A549 (cell line): ENCODE measurements around the gene MLLT1. TPM values are rescaled to one million over a fixed set of nuclear protein-coding genes. Genes with fewer than 3 reads are reported as not detected.

Experiments
- ATAC-seq, 2 experiments: fragments of 200-7000 bp in 1 of 2; fragments of >200 bp in 1 of 2; cut with Nextera tagmentation in 1 of 2; cut with Tn5 transposase in 1 of 2; 3 replicates each; pipeline versions ENCODE4 v1.8.0 to v1.9.1; 2018 to 2020; ENCODE audit warnings: mild to moderate bottlenecking in 1 of 2, moderate library complexity in 1 of 2
- CTCF ChIA-PET: fragments of 300-600 bp; sonication (Branson Sonifier 250); formaldehyde crosslinking; extraction: SDS; loops from one replicate; lab custom pipeline; 2021; ENCODE audit warnings: antibody characterized with exemption, inconsistent platforms; lab: Yijun Ruan, JAX
- POLR2A ChIA-PET: fragments of 350-600 bp; formaldehyde crosslinking; extraction: SDS; loops from one replicate; lab custom pipeline; 2021; ENCODE audit warnings: antibody characterized with exemption, inconsistent platforms; lab: Yijun Ruan, JAX
- DNase-seq, 2 experiments: peaks; one replicate each; pipeline versions ENCODE4 v3.0.0 to v3.0.0-alpha.2; 2011 to 2016; ENCODE audit warnings: low read depth in 1 of 2, low spot score in 1 of 2
- FAIRE-seq: peaks from 2 replicates; lab custom pipeline; 2011; peaks lifted over from hg19 to GRCh38; lab: Jason Lieb, UNC
- H3K27ac ChIP-seq, 2 experiments: fragments of >200 bp; sonication (Bioruptor Twin); formaldehyde crosslinking; 3 replicates each; pipeline ENCODE4 v1.5.1; 2016 to 2017
- H3K4me1 ChIP-seq: fragments of >200 bp; sonication (Bioruptor Twin); formaldehyde crosslinking; 3 replicates; pipeline ENCODE4 v1.6.1; 2016
- H3K4me2 ChIP-seq: fragments of >200 bp; sonication (Bioruptor Twin); formaldehyde crosslinking; 3 replicates; pipeline ENCODE4 v1.6.1; 2016
- H3K4me3 ChIP-seq: fragments of >200 bp; sonication (Bioruptor Twin); formaldehyde crosslinking; 3 replicates; pipeline ENCODE4 v1.5.1; 2016
- H3K9me3 ChIP-seq: fragments of >200 bp; sonication (Bioruptor Twin); formaldehyde crosslinking; 3 replicates; pipeline ENCODE4 v1.6.1; 2016
- BHLHE40 ChIP-seq: IDR thresholded peaks from 2 replicates; pipeline ENCODE4 v1.6.1; 2012; ENCODE audit warnings: low read depth, low read length, inconsistent platforms
- CEBPB ChIP-seq, 2 experiments: fragments of >200 bp in 1 of 2; sonication (Bioruptor Twin) in 1 of 2; formaldehyde crosslinking in 1 of 2; IDR thresholded peaks; 2 replicates each; pipeline ENCODE4 v1.6.1; 2012 to 2016
- CHD2 ChIP-seq: fragments of 150-350 bp; IDR thresholded peaks from 2 replicates; pipeline ENCODE4 v1.6.1; 2014; ENCODE audit warnings: low read length; ENCODE audit not compliant: partially characterized antibody
- EHF ChIP-seq: fragments of 250-450 bp; sonication (Bioruptor Pico); IDR thresholded peaks from 2 replicates; pipeline ENCODE4 v1.5.0; 2020; ENCODE audit warnings: mild to moderate bottlenecking
- ELK1 ChIP-seq: fragments of 150-350 bp; IDR thresholded peaks from 2 replicates; pipeline ENCODE4 v1.6.1; 2014; ENCODE audit warnings: low read depth, mild to moderate bottlenecking, low read length
- ESRRA ChIP-seq: fragments of 150-350 bp; IDR thresholded peaks from 2 replicates; pipeline ENCODE4 v1.6.1; 2014; ENCODE audit warnings: mild to moderate bottlenecking, low read length, borderline replicate concordance
- FOSB ChIP-seq: fragments of 250-450 bp; sonication (Bioruptor Pico); IDR thresholded peaks from 2 replicates; pipeline ENCODE4 v1.5.0; 2020; ENCODE audit warnings: mild to moderate bottlenecking, moderate library complexity
- FOXS1 ChIP-seq: fragments of 250-450 bp; sonication (Bioruptor Pico); IDR thresholded peaks from 2 replicates; pipeline ENCODE4 v1.5.0; 2020; ENCODE audit warnings: mild to moderate bottlenecking, moderate library complexity
- GATA3 ChIP-seq: IDR thresholded peaks from 2 replicates; pipeline ENCODE4 v1.6.1; 2012; ENCODE audit warnings: borderline replicate concordance
- HEYL ChIP-seq: fragments of 250-450 bp; sonication (Bioruptor Pico); IDR thresholded peaks from 2 replicates; pipeline ENCODE4 v1.8.0; 2021; ENCODE audit warnings: mild to moderate bottlenecking, moderate library complexity
- HMGXB4 ChIP-seq: fragments of 250-450 bp; sonication (Bioruptor Pico); IDR thresholded peaks from 2 replicates; pipeline ENCODE4 v1.5.0; 2021; ENCODE audit warnings: mild to moderate bottlenecking, moderate library complexity, borderline replicate concordance
- HOXB13 ChIP-seq: fragments of 250-450 bp; sonication (Bioruptor Pico); IDR thresholded peaks from 2 replicates; pipeline ENCODE4 v1.5.0; 2020; ENCODE audit warnings: low read depth, mild to moderate bottlenecking, moderate library complexity
- HOXB5 ChIP-seq: fragments of 250-450 bp; sonication (Bioruptor Pico); IDR thresholded peaks from 2 replicates; pipeline ENCODE4 v1.5.0; 2020; ENCODE audit warnings: mild to moderate bottlenecking, moderate library complexity
- JUNB ChIP-seq: fragments of >200 bp; sonication (Bioruptor Twin); formaldehyde crosslinking; IDR thresholded peaks from 2 replicates; pipeline ENCODE4 v1.6.1; 2016
- KDM5A ChIP-seq: fragments of 200-600 bp; sonication (generic); IDR thresholded peaks from 2 replicates; pipeline ENCODE4 v1.6.1; 2016; ENCODE audit warnings: antibody characterized with exemption, mild to moderate bottlenecking
- MAFK ChIP-seq: fragments of 450-650 bp; IDR thresholded peaks from 2 replicates; pipeline ENCODE4 v1.6.1; 2014; ENCODE audit not compliant: partially characterized antibody
- NFE2L2 ChIP-seq: fragments of 150-350 bp; conservative IDR thresholded peaks from 2 replicates; pipeline ENCODE4 v1.6.1; 2014; ENCODE audit warnings: low read length
- NPAS2 ChIP-seq: fragments of 250-450 bp; sonication (Bioruptor Pico); IDR thresholded peaks from 2 replicates; pipeline ENCODE4 v1.8.0; 2022; ENCODE audit warnings: mild to moderate bottlenecking, moderate library complexity, borderline replicate concordance
- POLR2A ChIP-seq: IDR thresholded peaks from 2 replicates; pipeline ENCODE4 v1.6.1; 2012; ENCODE audit warnings: mild to moderate bottlenecking, low read length
- POLR2AphosphoS2 ChIP-seq: conservative IDR thresholded peaks from 2 replicates; pipeline ENCODE4 v1.6.1; 2012; ENCODE audit warnings: low read length, improper control_type of control experiment, inconsistent platforms
- RARB ChIP-seq: fragments of 250-450 bp; sonication (Bioruptor Pico); IDR thresholded peaks from 2 replicates; pipeline ENCODE4 v1.8.0; 2021; ENCODE audit warnings: mild to moderate bottlenecking, moderate library complexity
- RNF2 ChIP-seq: fragments of 200-600 bp; sonication (generic); IDR thresholded peaks from 2 replicates; pipeline ENCODE4 v1.6.1; 2016; ENCODE audit warnings: low read depth, mild to moderate bottlenecking, antibody characterized with exemption, moderate library complexity, borderline replicate concordance
- SMC3 ChIP-seq: fragments of >200 bp; sonication (Bioruptor Twin); formaldehyde crosslinking; IDR thresholded peaks from 3 replicates; pipeline ENCODE4 v1.6.1; 2018; ENCODE audit warnings: inconsistent platforms
- SREBF2 ChIP-seq: fragments of 450-650 bp; IDR thresholded peaks from 2 replicates; pipeline ENCODE4 v1.6.1; 2014; ENCODE audit warnings: mild to moderate bottlenecking, moderate library complexity
- TFCP2L1 ChIP-seq: fragments of 250-450 bp; sonication (Bioruptor Pico); IDR thresholded peaks from 2 replicates; pipeline ENCODE4 v1.5.0; 2021; ENCODE audit warnings: mild to moderate bottlenecking
- ZC3H11A ChIP-seq: fragments of 450-650 bp; IDR thresholded peaks from 2 replicates; pipeline ENCODE4 v1.6.1; 2014; ENCODE audit warnings: antibody characterized with exemption, mild to moderate bottlenecking
- ZSCAN20 ChIP-seq: fragments of 250-450 bp; sonication (Bioruptor Pico); IDR thresholded peaks from 2 replicates; pipeline ENCODE4 v1.8.0; 2022; ENCODE audit warnings: mild to moderate bottlenecking, moderate library complexity
- WGBS: methylation state at CpG from one replicate; pipeline ENCODE4 v1.1.6; 2017; ENCODE audit errors: missing lambda C conversion rate; 5-methylcytosine and 5-hydroxymethylcytosine counted together
- polyA plus RNA-seq, 4 experiments: library from polyadenylated mRNA; depleted of rRNA in 3 of 4; stranded (reverse); fragments of >200 nt; fragmentation: RNase III in 1 of 4; extraction: RNeasy Plus Mini Kit Qiagen cat#74134 plus additional on column Dnase treatment in 1 of 4; gene quantifications; 2 replicates in 3 of 4; 3 replicates in 1 of 4; pipeline ENCODE4 v1.2.3, GENCODE V29; 2011 to 2017
- TF ChIP-seq, protein P1 (sequence below): IDR thresholded peaks from 2 replicates; pipeline ENCODE4 v1.6.1; 2012
- TF ChIP-seq, protein P2 (sequence below): fragments of 250-450 bp; sonication (Bioruptor Pico); IDR thresholded peaks from 2 replicates; pipeline ENCODE4 v1.5.0; 2020; ENCODE audit warnings: low read depth, mild to moderate bottlenecking, moderate library complexity
- TF ChIP-seq, protein P3 (sequence below): fragments of >200 bp; sonication (Bioruptor Twin); formaldehyde crosslinking; IDR thresholded peaks from 2 replicates; pipeline ENCODE4 v1.6.1; 2016

The MLLT1 gene
- polyA plus RNA-seq, 2 of the 4 experiments (the other 2 are of a cell fraction) = 7.4 to 17.5 TPM

- FAIRE-seq (no peak), ATAC-seq (no peak), DNase-seq (no peak)
- POLR2A ChIA-PET = no interaction called here
- Histone ChIP-seq H3K4me1 (no peaks in the 10 kb centered on the region), H3K4me3 (no peak overlapping the region), H3K27ac (no peak overlapping the region), H3K9me3 (0 out of 3 replicates have a peak, but pooled peaks cover 4% of the 10 kb centered on the region), H3K4me2 (no peak overlapping the region)
- CTCF ChIA-PET = interaction anchor here (1.0 kb wide), 1 partner anchor 23 kb away, joined by 3 read pairs; no protein-coding TSS in a partner anchor
- 83% methylated on average over 4 of the region's 5 CpGs for WGBS
- TF ChIP-seq HOXB5 (CRISPR knock-in tag) (no peak), CHD2 (no peak), BHLHE40 (no peak), ELK1 (no peak), FOSB (CRISPR knock-in tag) (no peak), SMC3 (no peak), POLR2A (no peak), ZSCAN20 (CRISPR knock-in tag) (no peak), FOXS1 (no peak), TFCP2L1 (CRISPR knock-in tag) (no peak), HEYL (CRISPR knock-in tag) (no peak), NPAS2 (CRISPR knock-in tag) (no peak), HMGXB4 (CRISPR knock-in tag) (no peak), GATA3 (no peak)
- TF ChIP-seq, protein P1, sequence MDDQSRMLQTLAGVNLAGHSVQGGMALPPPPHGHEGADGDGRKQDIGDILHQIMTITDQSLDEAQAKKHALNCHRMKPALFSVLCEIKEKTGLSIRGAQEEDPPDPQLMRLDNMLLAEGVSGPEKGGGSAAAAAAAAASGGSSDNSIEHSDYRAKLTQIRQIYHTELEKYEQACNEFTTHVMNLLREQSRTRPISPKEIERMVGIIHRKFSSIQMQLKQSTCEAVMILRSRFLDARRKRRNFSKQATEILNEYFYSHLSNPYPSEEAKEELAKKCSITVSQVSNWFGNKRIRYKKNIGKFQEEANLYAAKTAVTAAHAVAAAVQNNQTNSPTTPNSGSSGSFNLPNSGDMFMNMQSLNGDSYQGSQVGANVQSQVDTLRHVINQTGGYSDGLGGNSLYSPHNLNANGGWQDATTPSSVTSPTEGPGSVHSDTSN = no peak
These were observed 83.4 kb downstream of the MLLT1 start for GRCh38 chr19:6196361-6196760.

DNA sequence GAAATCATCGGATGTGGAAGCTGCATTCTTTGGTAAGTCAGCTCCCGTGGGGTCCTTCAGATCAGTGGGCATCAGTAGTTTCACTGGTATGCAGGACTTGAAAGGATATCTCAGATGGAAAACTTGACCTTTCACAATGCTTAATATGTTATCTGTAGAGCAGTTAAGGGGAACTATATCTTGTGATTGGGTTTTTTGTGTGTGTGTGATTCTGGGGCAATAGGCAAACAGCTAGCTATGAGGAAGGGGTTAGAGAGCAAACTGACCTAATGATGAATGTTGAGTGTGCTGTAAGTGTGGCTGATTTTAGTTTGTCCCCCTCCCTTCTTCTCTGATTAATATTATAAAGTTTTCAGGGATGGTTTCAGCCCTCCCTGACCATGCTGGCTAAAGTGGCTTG lies 91.0 kb downstream of the MLLT1 start:
- DNase-seq (no peak), FAIRE-seq (no peak)
- CTCF ChIA-PET = interaction anchor here (1.1 kb wide), 1 partner anchor 166 kb away, joined by 3 read pairs; no protein-coding TSS in a partner anchor
- Histone ChIP-seq H3K4me3 (no peak overlapping the region), H3K9me3 (peaks cover 26% of the 10 kb centered on the region; the same call in 2 of the 3 replicates), H3K4me1 (no peaks in the 10 kb centered on the region)
- 51% methylated on average over 2 of the region's 2 CpGs for WGBS
- TF ChIP-seq MAFK (no peak), KDM5A (no peak), SREBF2 (no peak), JUNB (no peak), ZC3H11A (no peak), RNF2 (no peak), EHF (CRISPR knock-in tag) (no peak), NFE2L2 (no peak), CEBPB (IDR thresholded peaks at IDR 0.05) (no peak), HOXB13 (CRISPR knock-in tag) (no peak), RARB (CRISPR knock-in tag) (no peak), ESRRA (no peak), POLR2AphosphoS2 (no peak)
- TF ChIP-seq, protein P2, sequence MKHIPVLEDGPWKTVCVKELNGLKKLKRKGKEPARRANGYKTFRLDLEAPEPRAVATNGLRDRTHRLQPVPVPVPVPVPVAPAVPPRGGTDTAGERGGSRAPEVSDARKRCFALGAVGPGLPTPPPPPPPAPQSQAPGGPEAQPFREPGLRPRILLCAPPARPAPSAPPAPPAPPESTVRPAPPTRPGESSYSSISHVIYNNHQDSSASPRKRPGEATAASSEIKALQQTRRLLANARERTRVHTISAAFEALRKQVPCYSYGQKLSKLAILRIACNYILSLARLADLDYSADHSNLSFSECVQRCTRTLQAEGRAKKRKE (CRISPR knock-in tag) = no peak
- TF ChIP-seq, protein P3, sequence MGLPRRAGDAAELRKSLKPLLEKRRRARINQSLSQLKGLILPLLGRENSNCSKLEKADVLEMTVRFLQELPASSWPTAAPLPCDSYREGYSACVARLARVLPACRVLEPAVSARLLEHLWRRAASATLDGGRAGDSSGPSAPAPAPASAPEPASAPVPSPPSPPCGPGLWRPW = no peak
- TF ChIP-seq, all 56 proteins: peak for 0
- H3K4me2 ChIP-seq = no peak overlapping the region
- no peak for ATAC-seq
- POLR2A ChIA-PET = no interaction called here
- no peak overlapping the region for H3K27ac ChIP-seq
